ENCODE data around the gene BICD1.

Gene BICD1

GRCh38 chr12:32284561-32284960 is 177.9 kb downstream of the BICD1 start:
- no peak for DNase-seq (ENCODE audit: low read depth)

GRCh38 chr12:32285021-32285420 is 178.4 kb downstream of the BICD1 start:
- DNase-seq (ENCODE audit: low read depth) = no peak

- DNase-seq (ENCODE audit: low read depth) = no peak
These were observed 178.8 kb downstream of the BICD1 start for GRCh38 chr12:32285489-32285888.

- DNase-seq (ENCODE audit: low read depth) = no peak
These were observed 183.8 kb downstream of the BICD1 start for GRCh38 chr12:32290411-32290810.

- no peak for DNase-seq (ENCODE audit: low read depth)
These were observed 185.5 kb downstream of the BICD1 start for GRCh38 chr12:32292151-32292550.

GRCh38 chr12:32293808-32294419 is 187.3 kb downstream of the BICD1 start:
- DNase-seq (ENCODE audit: low read depth) = no peak

- DNase-seq (ENCODE audit: low read depth) = no peak
These were observed 189.9 kb downstream of the BICD1 start for GRCh38 chr12:32296567-32296966.

GRCh38 chr12:32298917-32299316 is 192.3 kb downstream of the BICD1 start:
- DNase-seq (ENCODE audit: low read depth) = no peak

- no peak for DNase-seq (ENCODE audit: low read depth)
These were observed 194.6 kb downstream of the BICD1 start for GRCh38 chr12:32301216-32301615.

- no peak for DNase-seq (ENCODE audit: low read depth)
These were observed 195.8 kb downstream of the BICD1 start for GRCh38 chr12:32302218-32303173.

GRCh38 chr12:32303174-32303549 is 196.5 kb downstream of the BICD1 start:
- DNase-seq (ENCODE audit: low read depth) = no peak

GRCh38 chr12:32305163-32305562 is 198.5 kb downstream of the BICD1 start:
- no peak for DNase-seq (ENCODE audit: low read depth)

GRCh38 chr12:32307326-32307725 is 200.7 kb downstream of the BICD1 start:
- DNase-seq (ENCODE audit: low read depth) = no peak

GRCh38 chr12:32309811-32310736 is 203.4 kb downstream of the BICD1 start:
- DNase-seq (ENCODE audit: low read depth) = no peak

GRCh38 chr12:32312049-32312670 is 205.5 kb downstream of the BICD1 start:
- no peak for DNase-seq (ENCODE audit: low read depth)

- no peak for DNase-seq (ENCODE audit: low read depth)
These were observed 215.7 kb downstream of the BICD1 start for GRCh38 chr12:32322354-32322753.

- no peak for DNase-seq (ENCODE audit: low read depth)
These were observed 224.5 kb downstream of the BICD1 start for GRCh38 chr12:32331133-32331532.

- DNase-seq (ENCODE audit: low read depth) = no peak
These were observed 225.8 kb downstream of the BICD1 start for GRCh38 chr12:32332446-32332845.

GRCh38 chr12:32334371-32334777 is 227.7 kb downstream of the BICD1 start:
- DNase-seq (ENCODE audit: low read depth) = no peak

- DNase-seq (ENCODE audit: low read depth) = no peak
These were observed 229.6 kb downstream of the BICD1 start for GRCh38 chr12:32336261-32336660.

- DNase-seq (ENCODE audit: low read depth) = no peak
These were observed 236.8 kb downstream of the BICD1 start for GRCh38 chr12:32343496-32343895.

- DNase-seq (ENCODE audit: low read depth) = no peak
These were observed 237.4 kb downstream of the BICD1 start for GRCh38 chr12:32344047-32344446.

Measured in activated gamma-delta T cell treated with anti-CD3 and anti-CD28 coated beads, Interleukin-2, amount 50 U/mL, for 16 hours (primary cell).